ENCODE results near the gene UBAC1.
"Not testable (repeated sequence)": the region's sequence is repeated elsewhere in the genome, so short reads cannot be mapped to it uniquely, and the experiment has no call there.

The UBAC1 gene

GRCh38 chr9:135920256-135920930, 40.8 kb downstream of the UBAC1 start:
- peaks cover 25% of the 10 kb centered on the region for H3K9me3 ChIP-seq (ENCODE audit: low read length)
- no peaks in the 10 kb centered on the region for H3K27me3 ChIP-seq (ENCODE audit: insufficient read depth, low read length)
- no peaks in the 10 kb centered on the region for H3K4me1 ChIP-seq (ENCODE audit: insufficient read depth, low read length)
- no peak overlapping the region for H3K4me3 ChIP-seq (ENCODE audit: low read length)
- H2AFZ ChIP-seq (ENCODE audit: low read depth, low read length): no peak overlapping the region
- peaks cover 9% of the 10 kb centered on the region for H3K36me3 ChIP-seq (ENCODE audit: insufficient read depth, low read length)

DNA sequence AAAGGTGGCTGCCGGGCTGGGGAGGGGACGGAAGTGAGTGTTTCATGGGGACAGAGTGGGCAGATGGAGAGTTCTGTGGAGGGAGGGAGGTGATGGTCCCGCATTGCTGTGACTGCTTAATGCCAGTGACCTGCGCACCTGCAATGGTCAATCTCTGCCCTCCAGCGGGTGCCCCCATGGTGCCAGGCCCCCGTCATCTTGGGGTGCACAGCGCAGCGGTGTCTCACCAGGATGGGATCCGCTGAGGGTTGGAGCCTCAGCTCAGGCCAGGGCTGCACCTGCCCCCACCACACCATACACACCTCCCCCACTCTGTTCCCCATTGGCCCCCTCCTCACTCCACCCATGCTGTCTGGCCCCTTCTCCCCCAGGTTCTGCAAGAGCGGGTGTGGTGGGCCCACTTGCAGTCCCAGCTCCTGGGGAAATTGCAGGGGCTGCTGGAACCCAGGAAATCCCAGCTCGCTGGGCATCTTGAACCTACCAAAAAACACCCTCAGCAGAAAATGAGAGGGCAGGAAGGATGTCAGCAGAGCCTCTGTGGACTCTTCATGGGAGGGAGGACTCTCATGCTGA, 41.8 kb downstream of the UBAC1 start:
- no peaks in the 10 kb centered on the region for H3K4me1 ChIP-seq (ENCODE audit: insufficient read depth, low read length)
- peaks cover 19% of the 10 kb centered on the region for H3K36me3 ChIP-seq (ENCODE audit: insufficient read depth, low read length)
- H3K4me3 ChIP-seq (ENCODE audit: low read length): no peak overlapping the region
- peaks cover 35% of the 10 kb centered on the region for H3K9me3 ChIP-seq (ENCODE audit: low read length)
- no peaks in the 10 kb centered on the region for H3K27me3 ChIP-seq (ENCODE audit: insufficient read depth, low read length)
- no peak overlapping the region for H2AFZ ChIP-seq (ENCODE audit: low read depth, low read length)

DNA sequence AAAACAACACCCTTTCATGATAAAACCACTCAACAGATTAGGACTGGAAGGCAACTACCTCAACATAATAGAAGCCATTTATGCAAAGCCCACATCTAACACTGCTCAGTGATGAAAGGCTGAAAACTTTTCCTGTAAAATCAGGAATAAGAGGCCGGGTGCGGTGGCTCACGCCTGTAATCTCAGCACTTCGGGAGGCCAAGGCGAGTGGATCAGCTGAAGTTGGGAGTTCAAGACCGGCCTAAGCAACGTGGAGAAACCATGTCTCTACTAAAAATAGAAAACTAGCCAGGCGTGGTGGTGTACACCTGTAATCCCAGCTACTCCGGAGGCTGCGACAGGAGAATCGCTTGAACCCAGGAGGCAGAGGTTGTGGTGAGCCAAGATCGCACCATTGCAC, 44.9 kb downstream of the UBAC1 start:
- peaks cover 33% of the 10 kb centered on the region for H3K36me3 ChIP-seq (ENCODE audit: insufficient read depth, low read length)
- H3K9me3 ChIP-seq (ENCODE audit: low read length): peaks cover 54% of the 10 kb centered on the region
- not testable (repeated sequence) for H3K4me3 ChIP-seq (ENCODE audit: low read length); H3K27me3 ChIP-seq (ENCODE audit: insufficient read depth, low read length); H2AFZ ChIP-seq (ENCODE audit: low read depth, low read length); H3K4me1 ChIP-seq (ENCODE audit: insufficient read depth, low read length)

DNA sequence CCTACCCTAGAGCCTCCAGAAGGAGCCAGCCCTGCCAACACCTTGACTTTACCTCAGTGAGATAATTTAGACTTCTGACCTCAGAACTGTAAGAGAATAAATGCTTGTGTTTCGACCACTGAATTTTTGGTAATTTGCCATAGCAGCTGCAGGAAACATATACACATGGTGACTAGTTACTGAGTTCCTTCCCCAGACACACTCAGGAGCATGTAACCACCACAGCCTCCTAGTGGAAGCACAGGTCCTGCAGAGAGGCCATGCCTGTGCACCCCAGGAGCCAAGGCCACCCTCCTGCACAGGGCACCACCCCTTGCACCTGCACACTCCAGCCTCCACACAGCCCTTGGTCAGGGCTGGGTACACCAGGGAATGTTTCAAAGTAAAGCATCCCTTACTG, 46.3 kb downstream of the UBAC1 start:
- no peaks in the 10 kb centered on the region for H3K4me1 ChIP-seq (ENCODE audit: insufficient read depth, low read length)
- peaks cover 56% of the 10 kb centered on the region for H3K9me3 ChIP-seq (ENCODE audit: low read length)
- H3K36me3 ChIP-seq (ENCODE audit: insufficient read depth, low read length): peaks cover 45% of the 10 kb centered on the region
- no peak overlapping the region for H3K4me3 ChIP-seq (ENCODE audit: low read length)
- H2AFZ ChIP-seq (ENCODE audit: low read depth, low read length): no peak overlapping the region
- H3K27me3 ChIP-seq (ENCODE audit: insufficient read depth, low read length): no peaks in the 10 kb centered on the region

DNA sequence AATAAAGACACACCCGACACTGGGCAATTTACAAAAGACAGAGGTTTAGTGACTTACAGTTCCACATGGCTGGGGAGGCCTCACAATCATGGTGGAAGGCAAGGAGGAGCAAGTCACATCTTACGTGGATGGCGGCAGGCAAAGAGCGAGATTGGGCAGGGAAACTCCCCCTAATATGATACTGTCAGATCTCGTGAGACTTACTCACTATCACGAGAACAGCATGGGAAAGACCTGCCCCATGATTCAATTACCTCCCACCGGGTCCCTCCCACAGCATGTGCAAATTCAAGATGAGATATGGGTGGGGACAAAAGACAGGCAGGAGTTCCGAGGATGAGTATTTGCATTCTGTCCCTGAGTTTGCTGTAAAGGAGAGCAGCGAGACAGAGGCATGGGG, 49.9 kb downstream of the UBAC1 start:
- Histone ChIP-seq H3K36me3 (ENCODE audit: insufficient read depth, low read length) (peaks cover 49% of the 10 kb centered on the region), H3K9me3 (ENCODE audit: low read length) (peaks cover 37% of the 10 kb centered on the region)
- not testable (repeated sequence) for H2AFZ ChIP-seq (ENCODE audit: low read depth, low read length); H3K4me3 ChIP-seq (ENCODE audit: low read length); H3K27me3 ChIP-seq (ENCODE audit: insufficient read depth, low read length); H3K4me1 ChIP-seq (ENCODE audit: insufficient read depth, low read length)

DNA sequence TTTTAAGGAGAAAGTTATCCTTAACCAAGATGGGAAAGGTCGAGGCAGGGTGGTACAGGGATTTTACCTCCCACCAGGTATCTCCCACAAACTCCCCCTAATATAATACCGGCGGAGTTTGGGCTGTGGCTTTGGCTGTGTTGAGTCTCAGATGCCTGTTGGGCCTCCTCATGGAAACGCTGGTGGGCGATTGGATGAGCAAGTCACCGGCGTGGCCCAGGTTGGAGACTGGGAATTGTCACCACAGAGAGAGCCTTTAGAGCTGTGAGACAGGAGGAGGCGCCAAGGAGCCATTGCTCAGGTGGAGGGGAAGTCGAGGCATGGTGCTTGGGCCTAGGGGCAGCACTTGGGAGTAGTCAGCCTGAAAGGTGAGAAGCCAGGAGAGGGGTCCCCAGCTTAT, 50.4 kb downstream of the UBAC1 start:
- peaks cover 12% of the 10 kb centered on the region for H3K4me1 ChIP-seq (ENCODE audit: insufficient read depth, low read length)
- H3K4me3 ChIP-seq (ENCODE audit: low read length): no peak overlapping the region

GRCh38 chr9:135910216-135910615, 51.0 kb downstream of the UBAC1 start:
- H3K27me3 ChIP-seq (ENCODE audit: insufficient read depth, low read length): no peaks in the 10 kb centered on the region
- H3K36me3 ChIP-seq (ENCODE audit: insufficient read depth, low read length): peaks cover 39% of the 10 kb centered on the region
- H3K9me3 ChIP-seq (ENCODE audit: low read length): peaks cover 29% of the 10 kb centered on the region
- no peak overlapping the region for H2AFZ ChIP-seq (ENCODE audit: low read depth, low read length)
- H3K4me1 ChIP-seq (ENCODE audit: insufficient read depth, low read length): peaks cover 17% of the 10 kb centered on the region
- no peak overlapping the region for H3K4me3 ChIP-seq (ENCODE audit: low read length)

More for the DNA sequence above, 50.4 kb downstream of the UBAC1 start:
- H2AFZ ChIP-seq (ENCODE audit: low read depth, low read length): no peak overlapping the region
- no peaks in the 10 kb centered on the region for H3K27me3 ChIP-seq (ENCODE audit: insufficient read depth, low read length)
- peaks cover 44% of the 10 kb centered on the region for H3K36me3 ChIP-seq (ENCODE audit: insufficient read depth, low read length)
- peaks cover 33% of the 10 kb centered on the region for H3K9me3 ChIP-seq (ENCODE audit: low read length)

DNA sequence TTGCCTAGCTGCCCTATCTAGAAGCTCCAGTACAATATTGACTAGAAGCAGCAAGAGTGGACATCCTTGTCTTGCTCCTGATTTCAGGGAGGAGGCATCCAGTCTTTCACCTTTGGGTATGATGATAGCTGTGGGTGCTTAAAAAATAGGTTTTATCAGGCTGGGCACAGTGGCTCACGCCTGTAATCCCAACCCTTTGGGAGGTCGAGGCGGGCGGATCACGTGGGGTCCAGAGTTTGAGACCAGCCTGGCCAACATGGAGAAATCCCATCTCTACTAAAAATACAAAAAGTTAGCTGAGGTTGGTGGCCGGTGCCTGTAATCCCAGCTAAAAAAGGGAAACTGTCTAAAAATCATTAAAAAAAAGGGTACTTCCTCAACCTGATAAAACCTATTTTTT, 51.8 kb downstream of the UBAC1 start:
- peaks cover 31% of the 10 kb centered on the region for H3K36me3 ChIP-seq (ENCODE audit: insufficient read depth, low read length)
- H3K9me3 ChIP-seq (ENCODE audit: low read length): peaks cover 20% of the 10 kb centered on the region
- H3K4me1 ChIP-seq (ENCODE audit: insufficient read depth, low read length): peaks cover 21% of the 10 kb centered on the region
- no peak overlapping the region for H2AFZ ChIP-seq (ENCODE audit: low read depth, low read length)
- no peaks in the 10 kb centered on the region for H3K27me3 ChIP-seq (ENCODE audit: insufficient read depth, low read length)
- no peak overlapping the region for H3K4me3 ChIP-seq (ENCODE audit: low read length)

DNA sequence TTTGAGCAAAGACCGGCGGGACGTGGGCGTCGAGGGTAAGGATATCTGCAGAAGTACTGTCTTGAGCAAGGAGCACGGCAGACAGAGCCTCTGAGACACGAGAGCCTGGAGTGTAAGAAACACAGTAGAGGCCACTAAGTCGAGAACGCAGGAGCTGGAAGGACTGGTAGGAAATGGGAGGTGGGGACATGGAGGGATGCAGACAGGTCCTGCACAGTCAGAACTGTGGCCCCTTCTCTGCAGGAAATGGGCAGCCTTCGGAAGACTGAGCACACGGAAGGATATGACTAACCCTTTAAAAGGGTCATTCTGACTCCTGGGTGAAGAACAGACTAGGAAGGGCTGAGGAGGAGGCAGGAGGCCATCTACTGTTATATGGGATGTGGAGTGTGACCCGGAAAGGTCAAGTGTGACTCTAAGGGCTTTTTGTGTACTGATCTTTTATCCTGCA, 52.4 kb downstream of the UBAC1 start:
- H3K4me1 ChIP-seq (ENCODE audit: insufficient read depth, low read length): peaks cover 21% of the 10 kb centered on the region
- peak overlapping the region; percentile 70 for H3K4me3 ChIP-seq (ENCODE audit: low read length)
- peaks cover 28% of the 10 kb centered on the region for H3K36me3 ChIP-seq (ENCODE audit: insufficient read depth, low read length)
- peaks cover 17% of the 10 kb centered on the region for H3K9me3 ChIP-seq (ENCODE audit: low read length)
- no peak overlapping the region for H2AFZ ChIP-seq (ENCODE audit: low read depth, low read length)
- H3K27me3 ChIP-seq (ENCODE audit: insufficient read depth, low read length): no peaks in the 10 kb centered on the region

DNA sequence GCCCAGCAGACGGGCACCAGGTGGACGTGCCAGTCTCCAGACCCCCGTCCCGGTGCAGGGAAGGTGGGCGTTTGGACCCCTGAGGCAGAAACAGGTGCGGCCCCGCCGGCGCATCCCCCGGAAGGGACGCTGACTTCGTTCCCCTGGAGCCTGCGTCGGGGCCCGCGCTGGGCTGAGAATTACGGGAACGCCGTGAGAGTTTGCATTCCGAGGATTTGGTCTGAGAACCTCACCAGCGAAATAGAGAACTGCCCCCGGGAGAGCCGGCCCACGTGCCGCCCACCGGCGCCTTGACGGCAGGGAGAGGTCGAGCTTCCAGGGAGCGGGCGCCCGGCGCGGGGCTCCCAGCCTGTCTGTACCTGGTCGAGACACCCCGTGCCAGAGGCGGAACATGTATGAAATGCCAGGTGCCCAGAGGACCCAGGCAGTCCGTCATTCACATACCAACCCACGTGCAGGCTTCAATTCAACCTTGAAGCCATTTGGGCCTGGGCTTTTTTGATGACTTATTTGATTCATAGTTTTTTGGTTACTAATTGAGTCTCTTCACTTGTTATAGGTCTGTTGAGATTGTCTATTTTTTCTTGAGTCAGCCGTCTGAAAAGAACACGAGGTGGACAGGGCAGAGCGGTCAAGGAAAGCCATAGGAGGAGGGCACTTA, 53.0 kb downstream of the UBAC1 start:
- H3K9me3 ChIP-seq (ENCODE audit: low read length): peaks cover 16% of the 10 kb centered on the region
- H3K27me3 ChIP-seq (ENCODE audit: insufficient read depth, low read length): no peaks in the 10 kb centered on the region
- peaks cover 27% of the 10 kb centered on the region for H3K4me1 ChIP-seq (ENCODE audit: insufficient read depth, low read length)
- peak overlapping the region; percentile 70 for H3K4me3 ChIP-seq (ENCODE audit: low read length)
- H3K36me3 ChIP-seq (ENCODE audit: insufficient read depth, low read length): peaks cover 31% of the 10 kb centered on the region
- peak overlapping the region; percentile 51 for H2AFZ ChIP-seq (ENCODE audit: low read depth, low read length)

- peak within 1 kb of the TSS; percentile 51 for H2AFZ ChIP-seq (ENCODE audit: low read depth, low read length)
- H3K9me3 ChIP-seq (ENCODE audit: low read length): peaks cover 16% of the 10 kb centered on the region
- peaks cover 32% of the 10 kb centered on the region for H3K36me3 ChIP-seq (ENCODE audit: insufficient read depth, low read length)
- H3K4me3 ChIP-seq (ENCODE audit: low read length): peak within 1 kb of the TSS; percentile 99
- H3K27me3 ChIP-seq (ENCODE audit: insufficient read depth, low read length): no peaks in the 10 kb centered on the region
- peaks cover 28% of the 10 kb centered on the region for H3K4me1 ChIP-seq (ENCODE audit: insufficient read depth, low read length)
Measured at GRCh38 chr9:135907431-135908092, 53.6 kb downstream of the UBAC1 start, which contains the start of gene CAMSAP1. Gene CAMSAP1 (minus strand): TSS chr9:135907546. CDS start chr9:135907159, 387 bp downstream.

DNA sequence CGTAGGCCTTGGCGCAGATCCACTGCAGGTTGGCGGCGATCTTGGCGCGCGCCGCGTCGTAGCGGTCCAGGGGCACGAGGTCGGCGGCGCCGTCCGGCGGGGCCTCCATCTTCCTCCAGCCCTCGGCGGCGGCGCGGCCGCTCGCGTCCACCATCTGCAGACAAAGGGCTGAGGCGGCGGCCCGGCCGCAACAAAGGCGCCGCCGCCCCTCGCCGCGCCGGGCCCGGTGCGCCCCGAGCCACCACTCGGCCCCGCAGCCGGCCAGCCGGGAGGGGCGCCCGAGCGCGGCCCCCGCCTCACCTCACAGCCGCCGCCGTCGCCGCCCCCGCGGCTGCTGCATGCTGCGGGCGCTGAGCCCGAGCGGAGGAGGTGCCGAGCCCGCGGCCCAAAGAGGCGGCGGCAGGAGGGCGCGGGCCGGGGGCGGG, 54.2 kb downstream of the UBAC1 start:
- Histone ChIP-seq H3K36me3 (ENCODE audit: insufficient read depth, low read length) (peaks cover 32% of the 10 kb centered on the region), H2AFZ (ENCODE audit: low read depth, low read length) (no peak overlapping the region), H3K27me3 (ENCODE audit: insufficient read depth, low read length) (no peaks in the 10 kb centered on the region), H3K4me3 (ENCODE audit: low read length) (peak overlapping the region; percentile 99), H3K4me1 (ENCODE audit: insufficient read depth, low read length) (peaks cover 28% of the 10 kb centered on the region), H3K9me3 (ENCODE audit: low read length) (peaks cover 16% of the 10 kb centered on the region)
